Osteocyte (in vitro differentiated cells): ENCODE results near the gene SLC13A5. TPM values are rescaled to one million over a fixed set of nuclear protein-coding genes. Genes with fewer than 3 reads are reported as not detected.
"Not testable (repeated sequence)": the region's sequence is repeated elsewhere in the genome, so short reads cannot be mapped to it uniquely, and the experiment has no call there.

ENCODE experiments used
- DNase-seq: peaks from one replicate; pipeline ENCODE4 v3.0.0; 2021; ENCODE audit warnings: mixed read lengths; ENCODE audit not compliant: unreplicated experiment; ENCODE audit errors: extremely low spot score
- H3K27ac Mint-ChIP-seq: one replicate; pipeline ENCODE4 v1.8.0; 2021; ENCODE audit warnings: mild to moderate bottlenecking, mixed read lengths; ENCODE audit not compliant: unreplicated experiment
- H3K27me3 Mint-ChIP-seq: one replicate; pipeline ENCODE4 v1.8.0; 2021; ENCODE audit warnings: mixed read lengths; ENCODE audit not compliant: unreplicated experiment
- H3K36me3 Mint-ChIP-seq: one replicate; pipeline ENCODE4 v1.8.0; 2021; ENCODE audit warnings: mixed read lengths; ENCODE audit not compliant: unreplicated experiment
- H3K4me1 Mint-ChIP-seq: one replicate; pipeline ENCODE4 v1.8.0; 2021; ENCODE audit warnings: mixed read lengths; ENCODE audit not compliant: unreplicated experiment
- H3K4me3 Mint-ChIP-seq: one replicate; pipeline ENCODE4 v1.8.0; 2021; ENCODE audit warnings: mild to moderate bottlenecking, moderate library complexity, mixed read lengths; ENCODE audit not compliant: unreplicated experiment
- H3K9me3 Mint-ChIP-seq: one replicate; pipeline ENCODE4 v1.8.0; 2021; ENCODE audit warnings: mixed read lengths; ENCODE audit not compliant: unreplicated experiment
- total RNA-seq: library from RNA; stranded (reverse); gene quantifications from 2 replicates; pipeline ENCODE4 v1.2.1, GENCODE V29; 2021
- TF ChIP-seq, protein P1 (sequence below): fragments of 200-600 bp; sonication (generic); IDR thresholded peaks from 2 replicates; pipeline ENCODE4 v1.5.0; 2021; ENCODE audit warnings: antibody characterized with exemption, mild to moderate bottlenecking, moderate library complexity

SLC13A5 gene
- total RNA-seq, 1 donor from 2014 or later = not detected

DNA sequence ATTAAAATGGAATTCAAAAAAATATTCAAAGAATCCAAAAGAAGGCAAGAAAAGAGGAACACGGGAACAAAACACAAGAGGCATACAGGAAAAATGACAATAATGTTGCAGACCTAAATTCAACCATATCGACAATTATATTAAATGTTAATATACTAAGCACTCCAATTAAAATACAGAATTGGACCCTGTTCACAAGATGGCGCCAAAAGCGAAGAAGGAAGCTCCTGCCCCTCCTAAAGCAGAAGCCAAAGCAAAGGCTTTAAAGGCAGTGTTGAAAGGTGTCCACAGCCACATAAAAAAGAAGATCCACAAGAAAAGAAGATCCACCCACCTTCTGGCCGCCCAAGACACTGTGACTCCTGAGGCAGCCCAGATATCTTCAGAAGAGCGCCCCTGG, 36.4 kb upstream of the SLC13A5 start:
- DNase-seq = no peak
- Mint-ChIP-seq H3K27me3 (peaks cover 9% of the 10 kb centered on the region), H3K9me3 (no peaks in the 10 kb centered on the region), H3K4me3 (no peak overlapping the region), H3K4me1 (peaks cover 16% of the 10 kb centered on the region), H3K36me3 (no peaks in the 10 kb centered on the region), H3K27ac (no peak overlapping the region)
- TF ChIP-seq, protein P1, sequence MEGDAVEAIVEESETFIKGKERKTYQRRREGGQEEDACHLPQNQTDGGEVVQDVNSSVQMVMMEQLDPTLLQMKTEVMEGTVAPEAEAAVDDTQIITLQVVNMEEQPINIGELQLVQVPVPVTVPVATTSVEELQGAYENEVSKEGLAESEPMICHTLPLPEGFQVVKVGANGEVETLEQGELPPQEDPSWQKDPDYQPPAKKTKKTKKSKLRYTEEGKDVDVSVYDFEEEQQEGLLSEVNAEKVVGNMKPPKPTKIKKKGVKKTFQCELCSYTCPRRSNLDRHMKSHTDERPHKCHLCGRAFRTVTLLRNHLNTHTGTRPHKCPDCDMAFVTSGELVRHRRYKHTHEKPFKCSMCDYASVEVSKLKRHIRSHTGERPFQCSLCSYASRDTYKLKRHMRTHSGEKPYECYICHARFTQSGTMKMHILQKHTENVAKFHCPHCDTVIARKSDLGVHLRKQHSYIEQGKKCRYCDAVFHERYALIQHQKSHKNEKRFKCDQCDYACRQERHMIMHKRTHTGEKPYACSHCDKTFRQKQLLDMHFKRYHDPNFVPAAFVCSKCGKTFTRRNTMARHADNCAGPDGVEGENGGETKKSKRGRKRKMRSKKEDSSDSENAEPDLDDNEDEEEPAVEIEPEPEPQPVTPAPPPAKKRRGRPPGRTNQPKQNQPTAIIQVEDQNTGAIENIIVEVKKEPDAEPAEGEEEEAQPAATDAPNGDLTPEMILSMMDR = no peak

DNA sequence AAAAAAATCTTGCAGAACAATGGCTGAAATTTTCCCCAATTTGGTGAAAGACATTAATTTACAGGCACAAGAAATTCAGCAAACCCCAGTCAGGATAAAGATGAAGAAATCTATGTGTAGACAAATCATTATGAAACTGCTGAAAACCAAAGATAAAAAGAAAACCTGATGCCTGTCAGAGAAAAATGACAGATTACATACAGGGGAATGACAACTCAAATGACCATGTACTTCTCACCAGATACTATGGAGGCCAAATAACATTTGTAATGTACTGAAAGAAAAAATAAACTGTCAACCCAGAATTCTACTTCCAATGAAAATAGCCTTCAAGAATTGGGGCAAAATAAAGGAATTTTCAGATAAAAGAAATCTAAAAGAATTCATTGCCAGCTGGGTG, 35.4 kb upstream of the SLC13A5 start:
- no peaks in the 10 kb centered on the region for H3K36me3 Mint-ChIP-seq
- TF ChIP-seq, protein P1 = no peak
- H3K4me3 Mint-ChIP-seq = no peak overlapping the region
- no peak for DNase-seq
- no peak overlapping the region for H3K27ac Mint-ChIP-seq
- H3K9me3 Mint-ChIP-seq = no peaks in the 10 kb centered on the region
- H3K27me3 Mint-ChIP-seq = peaks cover 11% of the 10 kb centered on the region
- peaks cover 16% of the 10 kb centered on the region for H3K4me1 Mint-ChIP-seq

DNA sequence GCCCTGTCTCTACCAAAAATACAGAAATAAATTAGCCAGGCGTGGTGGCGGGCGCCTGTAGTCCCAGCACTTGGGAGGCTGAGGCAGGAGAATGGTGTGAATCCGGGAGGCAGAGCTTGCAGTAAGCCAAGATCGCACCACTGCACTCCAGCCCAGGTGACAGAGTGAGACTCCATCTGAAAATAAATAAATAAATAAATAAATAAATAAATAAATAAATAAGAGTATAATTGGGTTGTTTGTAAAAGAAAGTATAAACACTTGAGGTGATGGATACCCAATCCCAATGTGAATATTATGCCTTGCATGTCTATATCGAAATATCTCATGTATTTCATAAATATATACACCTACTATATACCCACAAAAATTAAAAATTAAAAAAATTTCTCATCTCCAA, 33.5 kb upstream of the SLC13A5 start:
- DNase-seq, H3K4me1 Mint-ChIP-seq, H3K9me3 Mint-ChIP-seq, H3K4me3 Mint-ChIP-seq, H3K36me3 Mint-ChIP-seq, H3K27ac Mint-ChIP-seq: not testable (repeated sequence)
- peaks cover 18% of the 10 kb centered on the region for H3K27me3 Mint-ChIP-seq

DNA sequence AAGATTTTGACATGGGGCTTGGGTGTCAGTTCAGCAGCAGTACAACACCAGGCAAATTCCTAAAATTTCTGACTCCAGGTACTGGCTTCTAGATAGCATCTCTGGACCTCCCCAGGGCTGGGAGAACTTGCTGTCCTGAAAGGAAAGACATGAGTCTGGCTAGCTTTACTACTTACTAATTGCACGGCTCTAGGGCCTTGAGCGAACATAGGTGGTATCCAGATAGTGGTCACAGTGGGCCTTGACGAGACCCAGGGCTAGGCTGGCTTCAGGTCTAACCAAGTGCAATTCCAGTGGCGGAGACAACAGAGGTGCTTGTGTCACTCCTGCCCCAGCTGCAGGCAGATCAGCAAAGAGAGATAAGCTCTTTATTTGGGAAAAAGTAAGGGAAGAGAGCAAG, 16.4 kb upstream of the SLC13A5 start:
- H3K4me1 Mint-ChIP-seq = no peaks in the 10 kb centered on the region
- H3K36me3 Mint-ChIP-seq = no peaks in the 10 kb centered on the region
- no peaks in the 10 kb centered on the region for H3K9me3 Mint-ChIP-seq
- H3K27ac Mint-ChIP-seq = no peak overlapping the region
- TF ChIP-seq, protein P1 = no peak
- no peak overlapping the region for H3K4me3 Mint-ChIP-seq
- no peak for DNase-seq
- H3K27me3 Mint-ChIP-seq = peaks cover 17% of the 10 kb centered on the region

DNA sequence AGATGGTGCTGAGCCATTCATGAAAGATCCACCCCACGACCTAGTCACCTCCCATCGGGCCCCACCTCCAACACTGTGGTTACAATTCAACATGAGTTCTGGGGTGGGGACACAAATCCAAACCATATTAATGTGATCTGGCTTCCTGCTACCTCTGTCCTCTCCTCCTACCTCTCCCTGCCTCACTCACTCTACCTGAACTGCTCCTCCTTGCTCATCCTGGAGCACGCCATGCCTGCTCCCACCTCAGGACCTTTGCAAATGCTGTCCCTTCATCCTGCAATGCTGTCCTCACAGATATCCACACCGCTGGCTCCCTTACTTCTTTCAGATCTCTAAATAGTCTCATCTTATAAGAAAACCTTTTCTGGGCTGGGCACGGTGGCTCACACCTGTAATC, 10.8 kb upstream of the SLC13A5 start:
- Mint-ChIP-seq H3K9me3 (no peaks in the 10 kb centered on the region), H3K27ac (no peak overlapping the region), H3K4me1 (no peaks in the 10 kb centered on the region), H3K27me3 (peaks cover 28% of the 10 kb centered on the region), H3K36me3 (no peaks in the 10 kb centered on the region), H3K4me3 (no peak overlapping the region)
- no peak for DNase-seq
- TF ChIP-seq, protein P1 = no peak

DNA sequence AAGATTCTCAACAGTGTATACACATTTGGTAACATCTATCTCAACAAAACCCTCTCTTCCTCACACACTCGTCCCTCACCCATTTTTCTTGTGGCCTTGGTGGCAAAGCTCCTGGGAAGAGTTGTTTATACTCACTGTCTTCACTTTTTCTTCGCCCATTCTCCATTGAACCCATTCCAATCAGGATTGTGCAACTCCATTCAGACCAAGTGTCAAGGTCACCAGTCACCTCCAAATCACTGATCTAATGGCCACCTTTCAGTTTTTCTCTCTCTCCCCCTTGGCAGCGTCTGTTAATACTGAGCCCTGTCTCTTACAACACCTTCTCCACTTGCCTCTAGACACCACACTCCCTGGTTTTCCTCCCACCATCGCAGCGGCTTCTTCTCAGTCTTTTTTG, 8.6 kb upstream of the SLC13A5 start:
- Mint-ChIP-seq H3K36me3 (no peaks in the 10 kb centered on the region), H3K4me3 (no peak overlapping the region), H3K4me1 (no peaks in the 10 kb centered on the region), H3K27me3 (peaks cover 26% of the 10 kb centered on the region), H3K27ac (no peak overlapping the region), H3K9me3 (no peaks in the 10 kb centered on the region)
- TF ChIP-seq, protein P1 = no peak
- no peak for DNase-seq
